ENCODE data around the gene UMODL1.

UMODL1 gene

DNA sequence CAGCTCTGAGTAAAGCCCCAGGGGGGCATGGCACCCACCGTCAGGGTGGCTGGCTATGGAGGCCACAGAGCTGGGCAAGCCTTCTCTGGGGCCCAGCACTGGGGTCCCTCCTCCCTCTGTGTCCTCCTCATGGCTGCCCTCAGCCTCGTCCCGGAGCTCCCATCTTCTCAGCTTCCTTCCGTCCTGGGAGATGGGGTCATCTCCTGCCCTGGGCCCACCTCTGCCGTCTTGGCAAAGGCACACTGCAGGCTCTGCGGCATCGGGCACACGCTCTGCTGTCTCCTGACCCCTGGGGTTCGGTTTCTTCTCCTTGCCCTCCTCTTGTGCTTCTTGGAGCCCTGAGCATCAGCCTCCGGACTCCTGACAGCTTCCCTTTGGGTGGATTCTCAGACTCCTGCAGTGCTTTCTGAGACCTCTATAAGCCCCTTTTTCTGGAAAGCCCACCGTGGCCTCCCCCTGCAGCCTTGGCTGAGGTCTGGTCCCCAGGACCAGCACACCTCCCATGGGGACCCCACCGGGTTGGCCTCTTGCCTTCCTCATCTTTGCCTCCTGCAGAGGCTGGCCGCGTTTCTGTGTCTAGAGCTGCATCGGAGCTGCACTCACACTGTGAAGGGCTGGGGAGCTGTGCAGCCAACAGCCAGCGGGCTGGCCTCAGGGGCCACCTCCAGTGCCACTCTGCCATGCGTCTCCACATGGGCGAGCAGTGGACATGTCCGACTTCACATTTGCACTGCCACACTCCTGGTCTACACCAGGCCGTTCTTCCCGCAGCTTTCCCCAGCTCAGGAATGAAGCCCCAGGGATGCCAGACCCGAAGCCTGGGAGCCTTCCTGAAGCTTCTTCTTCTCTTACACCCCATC lies 11.6 kb downstream of the UMODL1 start:
- no peak for DNase-seq

DNA sequence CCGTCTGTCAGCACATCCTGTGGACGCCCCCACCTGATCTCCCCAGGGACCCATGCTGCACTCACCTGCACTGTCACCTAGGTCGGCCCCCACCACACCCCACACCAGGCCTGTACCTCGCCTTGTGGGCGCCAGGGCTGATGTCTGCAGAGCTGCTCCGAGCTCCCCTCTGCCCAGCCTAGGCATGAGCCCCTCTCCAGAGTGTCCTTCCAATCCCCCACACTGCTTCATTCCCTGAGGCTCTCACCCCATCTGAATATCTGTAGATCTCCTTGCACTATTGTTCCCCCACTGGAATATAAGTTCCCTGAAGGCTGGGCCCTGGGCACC lies 12.2 kb downstream of the UMODL1 start:
- DNase-seq = no peak

- DNase-seq = no peak
These were observed 13.0 kb downstream of the UMODL1 start for GRCh38 chr21:42084079-42084478.

DNA sequence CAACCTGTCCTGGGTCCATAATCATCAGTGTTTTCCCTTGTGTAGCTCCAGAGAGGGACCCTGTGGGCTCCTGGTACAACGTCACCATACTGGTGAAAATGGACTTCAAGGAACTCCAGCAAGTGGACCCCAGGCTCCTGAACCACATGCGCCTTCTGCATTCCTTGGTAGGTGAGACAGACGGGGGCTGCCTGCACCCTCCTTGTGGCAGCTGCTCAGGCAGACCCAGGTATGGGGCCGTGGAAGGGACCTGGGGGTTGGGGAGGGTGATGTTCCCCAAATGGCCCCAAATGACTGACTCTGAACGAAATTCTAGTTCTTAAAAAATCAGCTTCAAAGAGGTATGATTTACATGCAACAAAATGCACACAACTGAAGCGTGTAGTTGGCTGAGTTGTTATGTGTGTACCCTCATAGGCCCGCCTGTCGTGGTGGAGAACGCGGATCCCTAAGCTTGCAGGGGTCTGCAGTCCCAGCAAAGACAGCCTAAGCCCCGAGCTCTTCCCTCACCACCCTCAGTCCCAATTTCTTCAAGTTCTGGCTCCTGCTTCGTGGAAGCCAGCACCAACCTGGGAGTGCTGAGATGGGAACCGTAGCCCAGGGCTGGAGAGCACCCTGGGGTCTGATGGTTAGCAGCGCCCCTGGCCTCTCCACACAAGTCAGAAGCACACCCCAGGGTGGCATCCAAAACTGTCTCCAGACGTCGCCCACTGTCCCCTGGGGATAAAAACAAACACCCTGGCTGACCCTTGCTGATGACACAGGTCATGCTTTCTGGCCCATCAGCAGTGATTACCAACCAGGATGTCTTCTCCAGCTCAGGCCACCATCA lies 14.3 kb downstream of the UMODL1 start:
- DNase-seq = no peak

- no peak for DNase-seq
These were observed 15.9 kb downstream of the UMODL1 start for GRCh38 chr21:42086969-42087368.

DNA sequence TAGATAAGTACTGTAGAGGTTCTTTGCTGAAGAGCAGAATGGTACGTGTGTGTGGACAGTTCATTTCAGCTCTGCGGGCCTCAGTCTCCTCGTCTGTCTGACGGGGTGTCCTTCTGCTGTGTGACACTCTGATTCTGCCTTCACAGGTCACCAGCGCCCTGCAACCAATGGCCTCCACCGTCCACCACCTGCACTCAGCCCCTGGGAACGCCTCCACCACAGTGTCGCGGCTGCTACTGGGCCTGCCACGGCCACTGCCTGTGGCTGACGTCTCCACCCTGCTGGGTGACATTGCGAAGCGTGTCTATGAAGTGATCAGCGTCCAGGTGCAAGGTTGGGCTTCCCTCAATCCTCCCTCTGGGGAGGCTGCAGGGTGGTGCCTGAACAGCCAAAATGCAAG lies 17.0 kb downstream of the UMODL1 start:
- no peak for DNase-seq

GRCh38 chr21:42088658-42089057 lies 17.5 kb downstream of the UMODL1 start:
- no peak for DNase-seq

DNA sequence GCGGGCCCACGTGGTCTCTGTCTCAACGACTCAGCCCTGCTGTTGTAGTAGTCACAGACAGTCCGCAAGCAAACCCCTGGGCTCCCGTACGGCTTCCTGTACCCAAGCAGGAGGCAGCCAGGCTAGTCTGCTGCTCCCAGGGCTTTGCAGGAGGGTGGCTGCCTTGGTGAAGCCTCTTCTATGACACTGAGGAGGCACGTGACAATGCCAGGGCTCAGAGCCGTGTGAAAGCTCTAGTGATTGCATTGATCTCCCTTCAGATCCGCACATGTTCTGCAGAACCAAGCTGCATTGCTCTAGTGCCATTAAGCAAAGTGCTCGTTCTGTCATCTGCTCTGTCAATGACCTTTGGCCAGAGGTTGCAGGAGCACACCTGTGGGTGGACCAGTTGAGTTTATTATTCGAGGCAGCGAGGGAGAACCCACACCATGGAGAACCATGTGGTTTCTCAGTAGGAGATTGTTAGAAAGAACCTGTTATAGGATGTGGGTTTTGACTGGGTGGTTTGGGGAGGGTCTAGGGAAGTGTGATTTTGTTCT lies 18.0 kb downstream of the UMODL1 start:
- DNase-seq = no peak

DNA sequence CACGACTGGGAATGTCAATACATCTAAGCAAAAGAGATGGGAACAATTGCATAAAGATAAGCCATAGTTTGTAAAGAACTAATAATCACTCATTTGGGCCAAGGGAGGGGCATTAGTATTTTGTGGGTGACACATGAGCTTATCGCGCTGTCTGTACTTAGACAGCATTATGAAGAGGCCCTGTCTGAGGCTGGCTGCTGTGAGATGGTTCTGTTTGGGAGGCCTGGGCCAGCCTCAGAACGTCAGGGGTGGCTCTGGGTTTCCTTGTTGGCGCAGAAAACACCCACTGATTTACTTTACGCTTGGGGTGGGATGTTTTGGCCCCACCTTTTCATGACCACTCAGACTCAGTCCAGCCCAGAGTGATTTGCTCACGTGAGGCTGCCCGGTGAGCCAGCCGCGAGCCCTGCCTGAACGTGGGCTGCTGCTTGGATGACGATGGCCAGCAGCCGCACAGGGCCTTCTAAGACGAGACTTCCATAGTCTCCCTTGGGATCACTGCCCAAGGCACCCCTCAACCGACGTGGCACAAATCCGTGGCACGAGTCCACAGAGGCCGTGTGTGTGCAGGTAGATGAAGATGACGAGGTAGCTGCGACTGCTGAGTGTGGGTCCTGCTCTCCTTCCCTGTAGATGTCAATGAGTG lies 18.7 kb downstream of the UMODL1 start:
- no peak for DNase-seq

DNA sequence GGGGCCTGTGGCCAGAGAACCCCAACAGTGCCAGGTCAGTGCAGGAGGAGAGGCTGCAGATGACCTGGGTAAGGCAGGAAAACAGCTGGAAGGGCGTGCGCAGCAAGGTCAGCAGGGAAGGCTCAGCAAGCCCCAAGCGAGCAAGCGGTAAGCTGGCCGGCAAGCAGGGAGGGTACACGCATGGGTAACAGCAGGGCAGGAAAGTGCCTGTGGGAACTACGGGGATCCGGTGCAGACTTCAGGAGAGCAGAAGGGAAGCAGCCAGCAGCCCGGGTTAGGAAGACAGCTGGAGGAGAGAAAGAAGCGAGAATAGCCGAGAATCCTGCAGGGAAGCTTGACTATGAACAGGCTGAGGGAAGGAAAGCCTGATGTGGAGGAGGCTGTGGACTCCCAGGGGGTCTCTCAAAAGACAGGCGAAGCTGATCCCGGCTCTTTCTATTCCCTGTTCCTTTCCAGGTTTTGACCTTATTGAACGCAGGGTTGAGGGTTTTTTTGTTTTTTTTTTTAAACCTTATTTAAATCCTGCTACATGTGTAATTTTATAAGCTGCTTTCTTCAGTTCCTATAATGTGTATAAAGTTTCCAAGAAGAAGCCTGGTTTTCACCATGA lies 20.9 kb downstream of the UMODL1 start:
- DNase-seq = no peak

DNA sequence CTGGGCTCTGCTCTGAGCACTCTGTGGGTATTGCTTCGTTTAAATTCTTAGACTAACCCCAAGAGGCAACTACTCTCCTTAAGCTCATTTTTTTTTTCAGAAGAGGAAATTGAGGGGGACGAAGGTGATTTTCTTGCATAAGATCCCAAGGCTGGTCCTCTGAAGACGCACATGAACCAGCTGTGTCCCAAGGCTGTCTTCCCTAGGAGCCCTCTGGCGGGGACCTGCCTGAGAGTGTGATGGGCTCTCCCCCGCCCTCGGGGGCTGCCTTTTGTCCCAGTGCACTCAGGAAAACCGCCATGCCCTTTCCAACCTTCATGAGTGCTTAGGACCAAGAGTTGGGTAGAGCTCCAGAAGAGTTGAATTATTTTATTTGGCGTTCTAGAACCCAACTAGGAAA lies 21.7 kb downstream of the UMODL1 start:
- no peak for DNase-seq

- DNase-seq = no peak
These were observed 22.1 kb downstream of the UMODL1 start for GRCh38 chr21:42093186-42093585.

DNA sequence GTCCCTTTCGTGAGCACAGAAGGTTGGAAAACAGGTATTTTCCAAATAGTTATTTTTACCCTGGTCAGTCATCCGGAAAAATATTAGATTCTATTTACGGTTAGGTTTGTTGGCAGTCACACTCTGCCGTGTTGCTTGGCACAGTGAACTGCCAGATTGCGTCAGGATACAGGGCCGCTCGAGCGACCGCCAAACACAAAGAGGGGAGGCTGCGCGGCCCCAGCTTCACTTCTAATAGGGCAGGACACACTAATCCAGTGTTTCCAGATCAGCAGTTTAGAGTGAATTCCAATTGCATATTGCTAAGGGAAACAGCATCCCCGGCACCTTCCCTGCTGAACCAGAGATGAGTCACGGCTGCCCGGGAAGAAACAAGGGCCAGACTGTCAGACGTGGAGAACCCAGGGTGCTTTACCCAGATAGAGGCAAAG lies 22.9 kb downstream of the UMODL1 start:
- DNase-seq = no peak

GRCh38 chr21:42094811-42095210 lies 23.7 kb downstream of the UMODL1 start:
- DNase-seq = no peak

- DNase-seq = no peak
These were observed 24.5 kb downstream of the UMODL1 start for GRCh38 chr21:42095581-42095980.

DNA sequence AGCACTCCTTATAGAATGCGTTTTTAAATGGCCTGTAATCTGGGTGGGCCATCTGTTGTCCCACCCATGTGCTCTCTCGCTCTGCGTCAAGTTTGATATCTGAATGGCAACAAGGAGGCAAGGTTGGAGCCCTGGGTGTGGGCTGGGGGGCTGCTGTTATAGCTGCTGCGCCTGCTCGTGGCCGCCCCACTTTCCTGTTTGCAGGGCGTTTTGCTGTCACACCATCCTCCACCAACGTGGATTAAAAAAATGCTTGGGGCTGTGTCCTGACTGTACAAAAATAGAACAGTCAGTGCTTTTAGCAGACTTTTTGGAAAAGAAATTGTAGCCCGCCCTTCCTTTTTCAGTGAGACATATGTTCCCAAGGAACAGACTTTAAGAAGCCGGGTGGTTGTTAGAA lies 25.4 kb downstream of the UMODL1 start:
- no peak for DNase-seq

- DNase-seq = no peak
These were observed 26.2 kb downstream of the UMODL1 start for GRCh38 chr21:42097274-42097673.

GRCh38 chr21:42097860-42098454 lies 26.8 kb downstream of the UMODL1 start:
- DNase-seq = peak; percentile 27

DNA sequence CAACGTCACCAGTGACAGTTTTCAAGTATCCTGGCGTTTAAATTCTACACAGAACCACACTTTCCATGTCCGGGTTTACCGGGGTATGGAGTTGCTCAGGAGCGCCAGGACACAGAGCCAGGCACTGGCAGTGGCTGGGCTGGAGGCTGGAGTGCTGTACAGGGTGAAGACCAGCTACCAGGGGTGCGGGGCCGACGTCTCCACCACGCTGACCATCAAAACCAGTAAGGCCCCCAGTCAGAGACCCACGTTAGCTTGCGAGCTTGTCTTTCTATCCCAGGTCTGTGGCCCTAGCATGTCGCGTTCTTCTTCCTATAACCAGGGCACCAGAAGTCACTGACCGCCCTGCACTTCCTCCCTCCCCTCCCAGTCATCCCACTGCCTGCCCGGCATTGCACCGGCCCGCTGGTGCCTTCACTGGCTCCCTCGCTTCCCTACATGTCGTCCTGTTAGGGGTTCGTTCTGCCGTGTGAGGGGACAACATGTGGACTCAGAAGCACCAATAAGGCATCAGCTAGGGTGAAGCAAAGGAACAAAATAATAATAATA lies 27.9 kb downstream of the UMODL1 start:
- DNase-seq = no peak

GRCh38 chr21:42101246-42101645 lies 30.1 kb downstream of the UMODL1 start:
- DNase-seq = no peak

DNA sequence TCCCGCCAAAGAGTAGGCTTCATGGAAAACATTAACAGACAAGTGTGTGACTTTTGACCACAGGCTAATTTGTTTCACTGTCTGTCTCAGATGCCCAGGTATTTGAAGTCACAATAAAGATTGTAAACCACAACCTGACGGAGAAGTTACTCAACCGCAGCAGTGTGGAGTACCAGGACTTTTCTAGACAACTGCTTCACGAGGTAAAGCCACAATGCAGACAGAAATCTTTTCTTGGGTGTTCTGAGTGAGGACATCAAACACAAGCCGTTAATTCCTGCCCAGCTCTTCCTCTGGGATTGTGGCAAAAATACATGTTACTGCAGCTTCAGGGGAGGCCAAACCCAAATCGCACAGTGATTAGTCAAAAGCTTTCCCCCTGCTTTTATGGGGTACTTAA lies 31.0 kb downstream of the UMODL1 start:
- no peak for DNase-seq

- DNase-seq = no peak
These were observed 31.4 kb downstream of the UMODL1 start for GRCh38 chr21:42102526-42102925.
